ENCODE measurements around the gene ABAT. TPM values are rescaled to one million over a fixed set of nuclear protein-coding genes. Genes with fewer than 3 reads are reported as not detected.

Gene ABAT
- total and polyA plus RNA-seq, 2 of the 8 experiments (the other 6 are each of a cell fraction or from before 2014, with no cell fraction given), result 6.4 to 8.4 TPM

DNA sequence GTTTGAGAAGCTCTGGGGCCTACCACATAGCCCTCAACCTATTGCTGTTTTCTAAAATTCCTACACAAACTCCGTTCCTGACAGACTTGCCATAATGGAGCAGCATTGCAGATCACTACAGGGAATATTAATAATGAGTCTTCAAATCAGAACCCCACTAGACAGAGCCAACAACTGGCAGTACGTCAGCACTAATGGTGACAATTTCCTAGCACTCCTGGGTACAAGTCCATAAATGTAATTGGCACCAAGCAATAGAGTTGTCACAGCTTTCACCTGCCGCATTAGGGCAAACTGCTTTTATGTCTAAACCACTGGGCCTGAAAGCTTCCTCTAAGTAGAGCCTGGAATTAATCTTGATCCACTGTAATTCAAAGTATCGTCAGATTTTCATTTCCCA lies 25.5 kb upstream of the ABAT start (continued):
- TF ChIP-seq KDM5A (IDR thresholded peaks at IDR 0.05; ENCODE audit: low read length), result no peak
- TF ChIP-seq MAFK (IDR thresholded peaks at IDR 0.05; ENCODE audit: low read depth, low read length), result no peak
- no peak for TF ChIP-seq EGR1 (IDR thresholded peaks at IDR 0.05; ENCODE audit: borderline replicate concordance, low read depth, low read length)
- TF ChIP-seq TAF7 (optimal IDR thresholded peaks at IDR 0.05; ENCODE audit: borderline replicate concordance, low read depth, low read length), result no peak
- no peak for TF ChIP-seq RXRA (IDR thresholded peaks at IDR 0.05; ENCODE audit: insufficient read depth, low read depth, low read length)
